ENCODE results near the gene LRIT1. TPM values are rescaled to one million over a fixed set of nuclear protein-coding genes. Genes with fewer than 3 reads are reported as not detected.
"Not testable (repeated sequence)": the region's sequence is repeated elsewhere in the genome, so short reads cannot be mapped to it uniquely, and the experiment has no call there.

The LRIT1 gene
- not detected in 2 replicates for total RNA-seq (2014; rRNA removed; shearing (Covaris generic); ENCODE audit: low replicate concordance)

- no peak for DNase-seq
- Histone ChIP-seq H3K4me3 (no peak within 1 kb of the TSS), H3K27me3 (no peaks in the 10 kb centered on the region), H3K36me3 (no peaks in the 10 kb centered on the region), H3K9me3 (no peaks in the 10 kb centered on the region)
These were observed at the start of gene LRIT1 for GRCh38 chr10:84241185-84241790. LRIT1 (minus strand) TSS chr10:84241546; CDS start chr10:84241439, 107 bp downstream.

- H3K27me3 ChIP-seq = no peaks in the 10 kb centered on the region; the same call in 1 of the 2 replicates
- H3K36me3 ChIP-seq = no peaks in the 10 kb centered on the region
- H3K9me3 ChIP-seq = no peaks in the 10 kb centered on the region
- no peak overlapping the region for H3K4me3 ChIP-seq
- no peak for DNase-seq
These were observed 48.9 kb upstream of the LRIT1 start for GRCh38 chr10:84290235-84290634.

GRCh38 chr10:84289521-84290200 lies 48.3 kb upstream of the LRIT1 start:
- Histone ChIP-seq H3K27me3 (no peaks in the 10 kb centered on the region; the same call in 1 of the 2 replicates), H3K9me3 (no peaks in the 10 kb centered on the region), H3K36me3 (no peaks in the 10 kb centered on the region), H3K4me3 (no peak overlapping the region)
- no peak for DNase-seq

- Histone ChIP-seq H3K27me3 (no peaks in the 10 kb centered on the region; the same call in 1 of the 2 replicates), H3K36me3 (no peaks in the 10 kb centered on the region), H3K4me3 (no peak overlapping the region), H3K9me3 (no peaks in the 10 kb centered on the region)
- no peak for DNase-seq
These were observed 46.8 kb upstream of the LRIT1 start for GRCh38 chr10:84288151-84288550.

GRCh38 chr10:84286695-84287094 lies 45.3 kb upstream of the LRIT1 start:
- Histone ChIP-seq H3K4me3 (no peak overlapping the region), H3K9me3 (no peaks in the 10 kb centered on the region), H3K36me3 (no peaks in the 10 kb centered on the region), H3K27me3 (no peaks in the 10 kb centered on the region; the same call in 1 of the 2 replicates)
- no peak for DNase-seq

- H3K4me3 ChIP-seq, H3K9me3 ChIP-seq, H3K27me3 ChIP-seq, DNase-seq, H3K36me3 ChIP-seq: not testable (repeated sequence)
These were observed 38.6 kb upstream of the LRIT1 start for GRCh38 chr10:84279876-84280475.

GRCh38 chr10:84270708-84271107 lies 29.4 kb upstream of the LRIT1 start:
- Histone ChIP-seq H3K4me3 (no peak overlapping the region), H3K9me3 (no peaks in the 10 kb centered on the region), H3K27me3 (no peaks in the 10 kb centered on the region), H3K36me3 (no peaks in the 10 kb centered on the region)
- DNase-seq = no peak

- no peaks in the 10 kb centered on the region for H3K27me3 ChIP-seq
- no peaks in the 10 kb centered on the region for H3K36me3 ChIP-seq
- no peak for DNase-seq
- H3K9me3 ChIP-seq = no peaks in the 10 kb centered on the region
- no peak overlapping the region for H3K4me3 ChIP-seq
These were observed 28.4 kb upstream of the LRIT1 start for GRCh38 chr10:84269773-84270172.

GRCh38 chr10:84269162-84269561 lies 27.8 kb upstream of the LRIT1 start:
- H3K27me3 ChIP-seq = no peaks in the 10 kb centered on the region
- H3K9me3 ChIP-seq = no peaks in the 10 kb centered on the region
- H3K36me3 ChIP-seq = no peaks in the 10 kb centered on the region
- no peak overlapping the region for H3K4me3 ChIP-seq
- DNase-seq = no peak

GRCh38 chr10:84267503-84268126 lies 26.3 kb upstream of the LRIT1 start:
- H3K4me3 ChIP-seq = no peak overlapping the region
- H3K36me3 ChIP-seq = no peaks in the 10 kb centered on the region
- H3K9me3 ChIP-seq = no peaks in the 10 kb centered on the region
- H3K27me3 ChIP-seq = no peaks in the 10 kb centered on the region
- DNase-seq = peak; percentile 47

- Histone ChIP-seq H3K9me3 (no peaks in the 10 kb centered on the region), H3K4me3 (no peak overlapping the region), H3K36me3 (no peaks in the 10 kb centered on the region), H3K27me3 (no peaks in the 10 kb centered on the region)
- no peak for DNase-seq
These were observed 24.1 kb upstream of the LRIT1 start for GRCh38 chr10:84265418-84265817.

- H3K27me3 ChIP-seq = no peaks in the 10 kb centered on the region
- H3K4me3 ChIP-seq = no peak overlapping the region
- no peaks in the 10 kb centered on the region for H3K9me3 ChIP-seq
- no peaks in the 10 kb centered on the region for H3K36me3 ChIP-seq
- peak; percentile 39 for DNase-seq
These were observed 23.3 kb upstream of the LRIT1 start for GRCh38 chr10:84264611-84265141.

GRCh38 chr10:84263716-84264115 lies 22.4 kb upstream of the LRIT1 start:
- Histone ChIP-seq H3K27me3 (no peaks in the 10 kb centered on the region), H3K4me3 (no peak overlapping the region), H3K36me3 (no peaks in the 10 kb centered on the region), H3K9me3 (no peaks in the 10 kb centered on the region)
- DNase-seq = no peak

- H3K9me3 ChIP-seq = no peaks in the 10 kb centered on the region
- no peaks in the 10 kb centered on the region for H3K36me3 ChIP-seq
- no peaks in the 10 kb centered on the region for H3K27me3 ChIP-seq
- DNase-seq = no peak
- no peak overlapping the region for H3K4me3 ChIP-seq
These were observed 21.0 kb upstream of the LRIT1 start for GRCh38 chr10:84262190-84262956.

- Histone ChIP-seq H3K36me3 (no peaks in the 10 kb centered on the region), H3K27me3 (no peaks in the 10 kb centered on the region), H3K9me3 (no peaks in the 10 kb centered on the region), H3K4me3 (no peak overlapping the region)
- no peak for DNase-seq
These were observed 20.0 kb upstream of the LRIT1 start for GRCh38 chr10:84261236-84261915.

Data from MG63 (cell line).